ENCODE data around the gene GALM. TPM values are rescaled to one million over a fixed set of nuclear protein-coding genes. Genes with fewer than 3 reads are reported as not detected.

Gene GALM
- polyA plus RNA-seq, 2 of the 4 experiments (the other 2 are of a cell fraction) = 33.4 to 34.2 TPM

DNA sequence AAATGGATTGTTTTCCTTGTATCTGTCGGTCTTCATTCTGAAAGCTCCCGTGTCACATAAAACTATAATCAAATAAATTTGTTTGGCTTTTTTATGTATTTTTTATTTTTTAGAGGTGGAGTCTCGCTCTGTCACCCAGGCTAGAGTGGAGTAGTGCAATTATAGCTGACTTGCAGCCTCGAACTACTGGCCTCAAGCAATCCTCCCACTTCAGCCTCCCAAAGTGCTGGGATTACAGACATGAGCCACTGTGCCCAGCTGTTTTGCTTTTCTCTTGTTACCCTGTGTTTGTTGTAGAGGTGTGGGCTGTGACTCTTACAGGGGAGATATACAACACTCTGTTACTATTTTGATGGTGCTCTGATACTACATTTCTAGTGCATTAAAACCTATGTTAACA, 2.2 kb downstream of the GALM start:
- WGBS (ENCODE audit: missing lambda C conversion rate) = 89% methylated on average over 4 of the region's 4 CpGs
- Histone ChIP-seq H3K4me3 (no peak overlapping the region), H3K27ac (no peak overlapping the region), H3K9me3 (no peaks in the 10 kb centered on the region), H3K4me2 (no peak overlapping the region), H3K4me1 (peaks cover 13% of the 10 kb centered on the region)
- TF ChIP-seq RFX5 (IDR thresholded peaks at IDR 0.05) (no peak), BHLHE40 (IDR thresholded peaks at IDR 0.05; ENCODE audit: low read depth, low read length) (no peak), RARB (CRISPR knock-in tag; IDR thresholded peaks at IDR 0.05) (no peak), TFCP2L1 (CRISPR knock-in tag; IDR thresholded peaks at IDR 0.05) (no peak), CBX8 (IDR thresholded peaks at IDR 0.05) (no peak), FOXS1 (CRISPR knock-in tag; IDR thresholded peaks at IDR 0.05) (no peak), ESRRA (IDR thresholded peaks at IDR 0.05; ENCODE audit: borderline replicate concordance, low read length) (no peak), MYC (IDR thresholded peaks at IDR 0.05; ENCODE audit: borderline replicate concordance, low read length) (no peak), KDM1A (IDR thresholded peaks at IDR 0.05; ENCODE audit: low read depth) (no peak), FOSL2 (IDR thresholded peaks at IDR 0.05) (no peak), FOSL2 (CRISPR knock-in tag; IDR thresholded peaks at IDR 0.05) (no peak), HOXA7 (CRISPR knock-in tag; IDR thresholded peaks at IDR 0.05) (no peak), HOXB5 (CRISPR knock-in tag; IDR thresholded peaks at IDR 0.05) (no peak), ZC3H11A (IDR thresholded peaks at IDR 0.05) (no peak), GATA3 (IDR thresholded peaks at IDR 0.05; ENCODE audit: borderline replicate concordance) (no peak), HEYL (CRISPR knock-in tag; IDR thresholded peaks at IDR 0.05) (no peak)
- TF ChIP-seq, protein P1, sequence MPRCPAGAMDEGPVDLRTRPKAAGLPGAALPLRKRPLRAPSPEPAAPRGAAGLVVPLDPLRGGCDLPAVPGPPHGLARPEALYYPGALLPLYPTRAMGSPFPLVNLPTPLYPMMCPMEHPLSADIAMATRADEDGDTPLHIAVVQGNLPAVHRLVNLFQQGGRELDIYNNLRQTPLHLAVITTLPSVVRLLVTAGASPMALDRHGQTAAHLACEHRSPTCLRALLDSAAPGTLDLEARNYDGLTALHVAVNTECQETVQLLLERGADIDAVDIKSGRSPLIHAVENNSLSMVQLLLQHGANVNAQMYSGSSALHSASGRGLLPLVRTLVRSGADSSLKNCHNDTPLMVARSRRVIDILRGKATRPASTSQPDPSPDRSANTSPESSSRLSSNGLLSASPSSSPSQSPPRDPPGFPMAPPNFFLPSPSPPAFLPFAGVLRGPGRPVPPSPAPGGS (IDR thresholded peaks at IDR 0.05) = no peak
- TF ChIP-seq, protein P2, sequence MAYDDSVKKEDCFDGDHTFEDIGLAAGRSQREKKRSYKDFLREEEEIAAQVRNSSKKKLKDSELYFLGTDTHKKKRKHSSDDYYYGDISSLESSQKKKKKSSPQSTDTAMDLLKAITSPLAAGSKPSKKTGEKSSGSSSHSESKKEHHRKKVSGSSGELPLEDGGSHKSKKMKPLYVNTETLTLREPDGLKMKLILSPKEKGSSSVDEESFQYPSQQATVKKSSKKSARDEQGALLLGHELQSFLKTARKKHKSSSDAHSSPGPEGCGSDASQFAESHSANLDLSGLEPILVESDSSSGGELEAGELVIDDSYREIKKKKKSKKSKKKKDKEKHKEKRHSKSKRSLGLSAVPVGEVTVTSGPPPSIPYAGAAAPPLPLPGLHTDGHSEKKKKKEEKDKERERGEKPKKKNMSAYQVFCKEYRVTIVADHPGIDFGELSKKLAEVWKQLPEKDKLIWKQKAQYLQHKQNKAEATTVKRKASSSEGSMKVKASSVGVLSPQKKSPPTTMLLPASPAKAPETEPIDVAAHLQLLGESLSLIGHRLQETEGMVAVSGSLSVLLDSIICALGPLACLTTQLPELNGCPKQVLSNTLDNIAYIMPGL (CRISPR knock-in tag; IDR thresholded peaks at IDR 0.05; ENCODE audit: borderline replicate concordance) = no peak
- TF ChIP-seq, protein P3, sequence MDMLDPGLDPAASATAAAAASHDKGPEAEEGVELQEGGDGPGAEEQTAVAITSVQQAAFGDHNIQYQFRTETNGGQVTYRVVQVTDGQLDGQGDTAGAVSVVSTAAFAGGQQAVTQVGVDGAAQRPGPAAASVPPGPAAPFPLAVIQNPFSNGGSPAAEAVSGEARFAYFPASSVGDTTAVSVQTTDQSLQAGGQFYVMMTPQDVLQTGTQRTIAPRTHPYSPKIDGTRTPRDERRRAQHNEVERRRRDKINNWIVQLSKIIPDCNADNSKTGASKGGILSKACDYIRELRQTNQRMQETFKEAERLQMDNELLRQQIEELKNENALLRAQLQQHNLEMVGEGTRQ (IDR thresholded peaks at IDR 0.05) = no peak
- TF ChIP-seq, protein P4, sequence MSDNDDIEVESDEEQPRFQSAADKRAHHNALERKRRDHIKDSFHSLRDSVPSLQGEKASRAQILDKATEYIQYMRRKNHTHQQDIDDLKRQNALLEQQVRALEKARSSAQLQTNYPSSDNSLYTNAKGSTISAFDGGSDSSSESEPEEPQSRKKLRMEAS (IDR thresholded peaks at IDR 0.05) = no peak
- DNase-seq (ENCODE audit: low read depth in 1 of 2, low spot score in 1 of 2) (no peak), ATAC-seq (no peak), FAIRE-seq (no peak)
- ChIA-PET CTCF (interaction anchor here (0.9 to 4.9 kb wide), 3 partner anchors 8 to 86 kb away, joined by 3 to 28 read pairs (median 3); partner anchors contain the start of gene HNRNPLL), POLR2A (interaction anchor here (3.0 kb wide), 1 partner anchor 83 kb away, joined by 15 read pairs; the partner anchor contains the start of gene SRSF7)

DNA sequence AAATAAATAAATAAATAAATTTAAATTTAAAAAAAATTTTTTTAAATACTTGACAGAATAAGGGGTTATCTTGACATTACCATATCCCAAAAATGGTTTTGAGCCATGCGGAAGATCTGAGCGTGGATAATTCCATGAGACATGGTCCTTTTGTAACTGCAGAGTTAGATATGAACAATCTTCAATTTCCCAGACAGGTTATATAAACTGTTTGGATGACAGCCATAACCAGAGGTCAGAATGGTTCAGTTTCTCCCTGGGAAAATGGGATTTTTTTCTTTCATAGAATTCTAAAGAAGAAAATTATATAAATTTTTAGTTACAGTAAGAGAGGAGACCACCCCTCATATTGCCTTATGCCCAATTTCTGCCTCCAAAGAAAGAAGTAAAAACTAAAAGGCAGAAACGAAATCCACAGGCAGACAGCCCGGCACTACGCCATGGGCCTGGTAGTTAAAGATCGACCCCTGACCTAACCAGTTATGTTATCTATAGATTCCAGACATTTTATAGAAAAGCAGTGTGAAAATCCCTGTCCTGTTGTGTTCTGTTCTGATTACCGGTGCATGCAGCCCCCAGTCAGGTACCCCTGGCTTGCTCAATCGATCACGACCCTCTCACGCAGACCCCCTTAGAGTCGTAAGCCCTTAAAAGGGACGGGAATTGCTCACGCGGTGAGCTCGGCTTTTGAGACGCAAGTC, 3.0 kb downstream of the GALM start:
- H3K4me1 ChIP-seq = peaks cover 13% of the 10 kb centered on the region
- TF ChIP-seq NFE2L2 (conservative IDR thresholded peaks at IDR 0.05; ENCODE audit: low read length) (no peak), POLR2A (IDR thresholded peaks at IDR 0.05; ENCODE audit: low read length) (no peak), RFX5 (IDR thresholded peaks at IDR 0.05) (no peak), ZSCAN20 (CRISPR knock-in tag; IDR thresholded peaks at IDR 0.05) (no peak), FOSL2 (IDR thresholded peaks at IDR 0.05) (no peak), FOSL2 (CRISPR knock-in tag; IDR thresholded peaks at IDR 0.05) (no peak), TFCP2L1 (CRISPR knock-in tag; IDR thresholded peaks at IDR 0.05) (no peak), EHMT2 (IDR thresholded peaks at IDR 0.05; ENCODE audit: low read depth) (no peak), JUN (IDR thresholded peaks at IDR 0.05) (no peak), TP53 (CRISPR knock-in tag; IDR thresholded peaks at IDR 0.05) (no peak)
- TF ChIP-seq, protein P5, sequence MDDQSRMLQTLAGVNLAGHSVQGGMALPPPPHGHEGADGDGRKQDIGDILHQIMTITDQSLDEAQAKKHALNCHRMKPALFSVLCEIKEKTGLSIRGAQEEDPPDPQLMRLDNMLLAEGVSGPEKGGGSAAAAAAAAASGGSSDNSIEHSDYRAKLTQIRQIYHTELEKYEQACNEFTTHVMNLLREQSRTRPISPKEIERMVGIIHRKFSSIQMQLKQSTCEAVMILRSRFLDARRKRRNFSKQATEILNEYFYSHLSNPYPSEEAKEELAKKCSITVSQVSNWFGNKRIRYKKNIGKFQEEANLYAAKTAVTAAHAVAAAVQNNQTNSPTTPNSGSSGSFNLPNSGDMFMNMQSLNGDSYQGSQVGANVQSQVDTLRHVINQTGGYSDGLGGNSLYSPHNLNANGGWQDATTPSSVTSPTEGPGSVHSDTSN (IDR thresholded peaks at IDR 0.05) = no peak
- TF ChIP-seq, protein P2 (CRISPR knock-in tag; IDR thresholded peaks at IDR 0.05; ENCODE audit: borderline replicate concordance) = no peak
- TF ChIP-seq, protein P6, sequence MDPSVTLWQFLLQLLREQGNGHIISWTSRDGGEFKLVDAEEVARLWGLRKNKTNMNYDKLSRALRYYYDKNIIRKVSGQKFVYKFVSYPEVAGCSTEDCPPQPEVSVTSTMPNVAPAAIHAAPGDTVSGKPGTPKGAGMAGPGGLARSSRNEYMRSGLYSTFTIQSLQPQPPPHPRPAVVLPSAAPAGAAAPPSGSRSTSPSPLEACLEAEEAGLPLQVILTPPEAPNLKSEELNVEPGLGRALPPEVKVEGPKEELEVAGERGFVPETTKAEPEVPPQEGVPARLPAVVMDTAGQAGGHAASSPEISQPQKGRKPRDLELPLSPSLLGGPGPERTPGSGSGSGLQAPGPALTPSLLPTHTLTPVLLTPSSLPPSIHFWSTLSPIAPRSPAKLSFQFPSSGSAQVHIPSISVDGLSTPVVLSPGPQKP (IDR thresholded peaks at IDR 0.05; ENCODE audit: low read depth, low read length) = no peak
- ATAC-seq = no peak
- 92% methylated on average over 16 of the region's 16 CpGs for WGBS (ENCODE audit: missing lambda C conversion rate)
- ChIA-PET CTCF (interaction anchor here (1.2 kb wide), 1 partner anchor 68 kb away, joined by 3 read pairs; no protein-coding TSS in a partner anchor), POLR2A (no interaction called here)
- H3K27ac ChIP-seq = no peak overlapping the region
- no peak overlapping the region for H3K4me3 ChIP-seq
- no peak overlapping the region for H3K4me2 ChIP-seq
- H3K9me3 ChIP-seq = no peaks in the 10 kb centered on the region
- no peak for DNase-seq (ENCODE audit: low read depth in 1 of 2, low spot score in 1 of 2)
- FAIRE-seq = no peak
